Measurements from ENCODE around the gene COL4A4.

COL4A4 gene

GRCh38 chr2:226981791-226982326 lies 182.1 kb downstream of the COL4A4 start:
- DNase-seq (ENCODE audit: low read depth) = no peak

- DNase-seq (ENCODE audit: low read depth) = no peak
These were observed 185.0 kb downstream of the COL4A4 start for GRCh38 chr2:226979004-226979403.

- no peak for DNase-seq (ENCODE audit: low read depth)
These were observed 185.7 kb downstream of the COL4A4 start for GRCh38 chr2:226978300-226978699.

- DNase-seq (ENCODE audit: low read depth) = no peak
These were observed 186.2 kb downstream of the COL4A4 start for GRCh38 chr2:226977775-226978190.

- DNase-seq (ENCODE audit: low read depth) = no peak
These were observed 190.2 kb downstream of the COL4A4 start for GRCh38 chr2:226973816-226974215.

- DNase-seq (ENCODE audit: low read depth) = no peak
These were observed 192.2 kb downstream of the COL4A4 start for GRCh38 chr2:226971770-226972169.

GRCh38 chr2:226971084-226971483 lies 192.9 kb downstream of the COL4A4 start:
- DNase-seq (ENCODE audit: low read depth) = no peak

GRCh38 chr2:226970362-226970761 lies 193.6 kb downstream of the COL4A4 start:
- DNase-seq (ENCODE audit: low read depth) = no peak

- no peak for DNase-seq (ENCODE audit: low read depth)
These were observed 194.5 kb downstream of the COL4A4 start for GRCh38 chr2:226969417-226970080.

GRCh38 chr2:226965376-226965775 lies 198.6 kb downstream of the COL4A4 start:
- no peak for DNase-seq (ENCODE audit: low read depth)

GRCh38 chr2:226963528-226963927 lies 200.5 kb downstream of the COL4A4 start:
- DNase-seq (ENCODE audit: low read depth) = no peak

GRCh38 chr2:226962176-226962773 lies 201.7 kb downstream of the COL4A4 start:
- no peak for DNase-seq (ENCODE audit: low read depth)

- DNase-seq (ENCODE audit: low read depth) = no peak
These were observed 204.6 kb downstream of the COL4A4 start for GRCh38 chr2:226959418-226959817.

- no peak for DNase-seq (ENCODE audit: low read depth)
These were observed 207.3 kb downstream of the COL4A4 start for GRCh38 chr2:226956659-226957058.

GRCh38 chr2:226953826-226954225 lies 210.2 kb downstream of the COL4A4 start:
- DNase-seq (ENCODE audit: low read depth) = no peak

GRCh38 chr2:226953206-226953605 lies 210.8 kb downstream of the COL4A4 start:
- DNase-seq (ENCODE audit: low read depth) = no peak
